AG09319 (cell line): Measurements from ENCODE around the gene DISC1.
"Not testable (repeated sequence)": the region's sequence is repeated elsewhere in the genome, so short reads cannot be mapped to it uniquely, and the experiment has no call there.

Experiments
- DNase-seq: peaks from one replicate; pipeline ENCODE4 v3.0.0-alpha.2; 2010; ENCODE audit warnings: low read depth; ENCODE audit errors: extremely low read depth
- CTCF ChIP-seq: IDR thresholded peaks from 2 replicates; pipeline ENCODE4 v1.5.1; 2011; ENCODE audit warnings: low read depth, mild to moderate bottlenecking, inconsistent platforms, low read length, moderate library complexity

The DISC1 gene

GRCh38 chr1:231668826-231669225 lies 42.2 kb downstream of the DISC1 start:
- DNase-seq, result no peak
- TF ChIP-seq CTCF, result no peak

- DNase-seq, result not testable (repeated sequence)
Observed at GRCh38 chr1:231669864-231670621, 43.5 kb downstream of the DISC1 start.

GRCh38 chr1:231670755-231671154 lies 44.2 kb downstream of the DISC1 start:
- TF ChIP-seq CTCF, result no peak
- DNase-seq, result no peak

GRCh38 chr1:231674575-231674974 lies 48.0 kb downstream of the DISC1 start:
- no peak for TF ChIP-seq CTCF
- no peak for DNase-seq

GRCh38 chr1:231676487-231676886 lies 49.9 kb downstream of the DISC1 start:
- no peak for DNase-seq
- no peak for TF ChIP-seq CTCF

GRCh38 chr1:231677442-231677841 lies 50.9 kb downstream of the DISC1 start:
- no peak for DNase-seq
- no peak for TF ChIP-seq CTCF

GRCh38 chr1:231678011-231678432 lies 51.4 kb downstream of the DISC1 start:
- DNase-seq, result no peak

More at GRCh38 chr1:231678011-231678432, 51.4 kb downstream of the DISC1 start:
- no peak for TF ChIP-seq CTCF
